SK-N-SH treated with all-trans-retinoic acid at 6 μM for 48 hours (cell line): ENCODE results near the gene DXO.
A peak's percentile ranks its signal among the peaks of the same experiment; 100 is the strongest.

Experiments
- ATAC-seq: fragments of 200-7000 bp; cut with Tn5 transposase; 3 replicates; pipeline ENCODE4 v1.9.1; 2020; ENCODE audit warnings: mild to moderate bottlenecking, moderate library complexity
- ARNTL ChIP-seq: fragments of 450-650 bp; formaldehyde crosslinking; IDR thresholded peaks from 2 replicates; pipeline ENCODE4 v1.5.0; 2020; ENCODE audit warnings: low read depth, mild to moderate bottlenecking, moderate library complexity, borderline replicate concordance
- ESRRG ChIP-seq: fragments of 250-450 bp; sonication (Bioruptor Pico); IDR thresholded peaks from 2 replicates; pipeline ENCODE4 v1.6.1; 2021; ENCODE audit warnings: mild to moderate bottlenecking
- ISL1 ChIP-seq: fragments of 250-450 bp; sonication (Bioruptor Pico); IDR thresholded peaks from 2 replicates; pipeline ENCODE4 v2.1.2; 2022; ENCODE audit warnings: mild to moderate bottlenecking, moderate library complexity
- PPARA ChIP-seq: fragments of 250-450 bp; sonication (Bioruptor Pico); IDR thresholded peaks from 2 replicates; pipeline ENCODE4 v1.5.0; 2020; ENCODE audit warnings: mild to moderate bottlenecking, borderline replicate concordance
- SNAI2 ChIP-seq: fragments of 250-450 bp; sonication (Bioruptor Pico); IDR thresholded peaks from 2 replicates; pipeline ENCODE4 v1.5.0; 2020; ENCODE audit warnings: mild to moderate bottlenecking, moderate library complexity
- TCF4 ChIP-seq: fragments of 250-450 bp; sonication (Bioruptor Pico); IDR thresholded peaks from 2 replicates; pipeline ENCODE4 v1.8.0; 2021; ENCODE audit warnings: mild to moderate bottlenecking, moderate library complexity, borderline replicate concordance
- TOX ChIP-seq: fragments of 250-450 bp; sonication (Bioruptor Pico); IDR thresholded peaks from 2 replicates; pipeline ENCODE4 v1.8.0; 2021; ENCODE audit warnings: mild to moderate bottlenecking, moderate library complexity, borderline replicate concordance
- ZC3H10 ChIP-seq: fragments of 250-450 bp; sonication (Bioruptor Pico); IDR thresholded peaks from 2 replicates; pipeline ENCODE4 v1.5.1; 2021; ENCODE audit warnings: mild to moderate bottlenecking, moderate library complexity
- ZFP30 ChIP-seq: fragments of 450-650 bp; formaldehyde crosslinking; IDR thresholded peaks from 2 replicates; pipeline ENCODE4 v1.5.0; 2022; ENCODE audit warnings: mild to moderate bottlenecking, moderate library complexity
- ZNF565 ChIP-seq: fragments of 450-650 bp; formaldehyde crosslinking; conservative IDR thresholded peaks from 2 replicates; pipeline ENCODE4 v1.5.0; 2020; ENCODE audit warnings: low read depth, mild to moderate bottlenecking, moderate library complexity
- ZNF70 ChIP-seq: fragments of 450-650 bp; formaldehyde crosslinking; IDR thresholded peaks from 2 replicates; pipeline ENCODE4 v1.5.0; 2020; ENCODE audit warnings: mild to moderate bottlenecking, moderate library complexity
- ZNF8 ChIP-seq: fragments of 450-650 bp; formaldehyde crosslinking; IDR thresholded peaks from 2 replicates; pipeline ENCODE4 v1.5.0; 2020; ENCODE audit warnings: mild to moderate bottlenecking, moderate library complexity
- TF ChIP-seq, protein P1 (sequence below): fragments of 250-450 bp; sonication (Bioruptor Pico); IDR thresholded peaks from 2 replicates; pipeline ENCODE4 v1.8.0; 2020; ENCODE audit warnings: mild to moderate bottlenecking, moderate library complexity, borderline replicate concordance
- TF ChIP-seq, protein P2 (sequence below): fragments of 250-450 bp; sonication (Bioruptor Pico); IDR thresholded peaks from 2 replicates; pipeline ENCODE4 v1.5.1; 2020; ENCODE audit warnings: low read depth, mild to moderate bottlenecking, moderate library complexity
- TF ChIP-seq, protein P3 (sequence below): fragments of 250-450 bp; sonication (Bioruptor Pico); IDR thresholded peaks from 2 replicates; pipeline ENCODE4 v1.8.0; 2021; ENCODE audit warnings: low read depth, mild to moderate bottlenecking, moderate library complexity, borderline replicate concordance
- TF ChIP-seq, protein P4 (sequence below): fragments of 250-450 bp; sonication (Bioruptor Pico); IDR thresholded peaks from 2 replicates; pipeline ENCODE4 v1.5.0; 2020; ENCODE audit warnings: mild to moderate bottlenecking, moderate library complexity

The DXO gene

DNA sequence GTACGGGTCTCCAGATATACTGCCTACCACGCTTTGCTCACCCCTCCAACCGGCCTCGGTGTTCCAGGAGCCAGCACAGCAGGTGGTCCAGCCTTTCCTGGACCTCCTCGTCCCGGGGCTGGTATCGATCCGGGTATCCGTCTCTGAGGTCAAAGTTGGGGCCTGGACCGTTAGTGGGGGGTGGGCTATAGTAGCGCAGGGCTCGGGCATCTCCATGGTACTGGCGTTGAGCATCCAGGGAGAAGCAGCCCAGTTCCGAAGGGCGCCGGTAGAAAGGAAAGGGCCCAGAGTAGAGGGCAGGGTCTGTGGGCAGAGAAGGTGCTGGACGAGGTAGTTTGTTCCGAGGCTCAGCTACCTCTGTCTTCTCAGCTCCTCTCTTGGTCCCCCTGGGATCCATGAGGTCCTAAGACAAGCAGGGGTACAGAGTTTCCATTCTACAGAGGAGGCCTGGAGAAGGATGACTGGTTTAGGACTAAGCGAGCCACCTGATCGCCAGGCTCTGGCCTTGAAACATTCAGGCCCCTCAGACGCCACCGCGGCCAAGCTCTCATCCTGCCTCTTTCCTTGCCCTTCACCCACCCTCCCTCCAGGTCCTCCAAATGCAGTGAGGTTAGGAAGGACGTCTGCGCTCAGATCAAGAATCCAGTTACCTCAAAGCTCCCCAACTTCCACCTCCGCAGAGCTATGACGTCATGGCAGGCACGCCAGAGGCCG lies 502 bp downstream of the DXO start (continued):
- TF ChIP-seq, protein P1, sequence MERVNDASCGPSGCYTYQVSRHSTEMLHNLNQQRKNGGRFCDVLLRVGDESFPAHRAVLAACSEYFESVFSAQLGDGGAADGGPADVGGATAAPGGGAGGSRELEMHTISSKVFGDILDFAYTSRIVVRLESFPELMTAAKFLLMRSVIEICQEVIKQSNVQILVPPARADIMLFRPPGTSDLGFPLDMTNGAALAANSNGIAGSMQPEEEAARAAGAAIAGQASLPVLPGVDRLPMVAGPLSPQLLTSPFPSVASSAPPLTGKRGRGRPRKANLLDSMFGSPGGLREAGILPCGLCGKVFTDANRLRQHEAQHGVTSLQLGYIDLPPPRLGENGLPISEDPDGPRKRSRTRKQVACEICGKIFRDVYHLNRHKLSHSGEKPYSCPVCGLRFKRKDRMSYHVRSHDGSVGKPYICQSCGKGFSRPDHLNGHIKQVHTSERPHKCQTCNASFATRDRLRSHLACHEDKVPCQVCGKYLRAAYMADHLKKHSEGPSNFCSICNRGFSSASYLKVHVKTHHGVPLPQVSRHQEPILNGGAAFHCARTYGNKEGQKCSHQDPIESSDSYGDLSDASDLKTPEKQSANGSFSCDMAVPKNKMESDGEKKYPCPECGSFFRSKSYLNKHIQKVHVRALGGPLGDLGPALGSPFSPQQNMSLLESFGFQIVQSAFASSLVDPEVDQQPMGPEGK (CRISPR knock-in tag) = no peak
- no peak for TF ChIP-seq ESRRG (CRISPR knock-in tag)
- TF ChIP-seq, all 23 proteins: peak for 6

DNA sequence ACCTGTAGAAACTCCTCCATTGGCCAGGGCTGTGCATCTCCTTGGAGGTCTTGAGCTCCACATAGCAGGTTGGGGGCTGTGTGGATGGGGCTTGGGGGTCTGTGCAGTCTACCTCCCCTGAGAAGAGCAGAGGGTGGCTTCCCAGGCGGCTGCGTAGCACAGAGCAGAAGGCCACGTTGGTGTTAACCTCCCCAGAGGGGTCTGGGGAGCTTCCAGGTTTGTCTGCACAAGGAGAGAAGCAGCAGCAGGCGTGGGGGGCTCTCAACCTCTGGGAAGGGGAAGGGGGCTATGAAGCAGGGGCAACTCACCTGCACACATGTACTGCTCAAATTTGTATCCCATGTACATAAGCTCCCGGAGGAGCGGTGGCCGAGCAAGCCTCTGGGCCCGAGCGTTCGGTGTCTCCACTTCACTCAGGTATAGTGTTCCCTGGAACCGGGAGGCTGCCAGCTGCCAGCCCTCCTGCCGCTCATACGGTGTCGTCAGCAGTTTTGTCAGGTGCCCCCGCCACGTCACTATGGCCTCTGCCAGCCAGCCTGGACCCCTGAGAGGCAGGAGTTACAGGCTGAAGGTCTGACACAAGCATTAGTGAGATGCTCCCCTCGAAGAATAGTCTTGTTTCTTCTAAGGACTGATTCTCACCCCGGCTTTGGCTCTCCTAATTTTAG lies 1.2 kb downstream of the DXO start:
- ATAC-seq = peak; percentile 3; the same call in 2 of the 3 replicates
- TF ChIP-seq ARNTL = no peak

DNA sequence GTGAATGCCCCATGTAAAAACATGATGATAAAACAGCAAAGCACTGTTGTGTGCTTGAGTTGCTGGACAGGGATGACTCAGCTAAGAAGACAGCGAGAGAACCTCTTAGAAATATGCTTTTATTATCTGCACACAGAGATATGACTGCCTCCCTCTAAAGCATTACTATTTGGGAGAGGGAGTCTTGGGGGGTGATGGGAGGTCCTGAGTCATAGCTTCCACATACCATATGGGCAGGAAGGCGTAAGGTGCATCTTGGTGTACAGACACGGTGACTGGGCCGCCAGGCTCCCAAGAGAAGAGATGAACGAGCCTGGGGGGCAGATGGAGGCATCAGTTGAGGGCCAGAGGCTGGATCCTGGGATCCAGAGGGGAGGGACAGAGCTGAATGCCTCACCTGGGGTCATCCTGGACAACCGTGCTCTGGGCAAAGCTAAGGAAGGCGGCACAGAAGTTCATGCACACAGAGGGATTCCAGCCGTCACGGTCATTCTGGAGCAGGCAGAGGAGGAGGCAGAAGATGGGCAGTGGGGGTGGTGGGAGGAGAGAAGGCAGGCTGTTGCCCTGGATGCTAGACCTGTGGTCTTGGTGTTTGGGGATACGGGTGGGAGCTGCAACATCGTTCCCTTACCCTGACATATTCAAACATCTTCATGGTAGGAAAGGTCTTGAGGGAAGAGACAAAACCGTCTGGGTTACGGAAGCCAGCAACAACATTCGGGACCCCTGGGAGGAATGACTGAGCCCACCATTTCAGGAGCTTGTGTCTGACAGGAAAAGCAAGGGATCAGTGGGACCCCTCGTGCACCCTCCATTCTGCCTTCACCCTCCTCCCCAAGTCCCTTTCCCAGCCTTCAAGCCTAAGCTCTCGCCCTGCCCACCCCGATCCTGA lies 2.0 kb downstream of the DXO start:
- TF ChIP-seq ZNF70 (CRISPR knock-in tag) = no peak
- TF ChIP-seq, protein P2, sequence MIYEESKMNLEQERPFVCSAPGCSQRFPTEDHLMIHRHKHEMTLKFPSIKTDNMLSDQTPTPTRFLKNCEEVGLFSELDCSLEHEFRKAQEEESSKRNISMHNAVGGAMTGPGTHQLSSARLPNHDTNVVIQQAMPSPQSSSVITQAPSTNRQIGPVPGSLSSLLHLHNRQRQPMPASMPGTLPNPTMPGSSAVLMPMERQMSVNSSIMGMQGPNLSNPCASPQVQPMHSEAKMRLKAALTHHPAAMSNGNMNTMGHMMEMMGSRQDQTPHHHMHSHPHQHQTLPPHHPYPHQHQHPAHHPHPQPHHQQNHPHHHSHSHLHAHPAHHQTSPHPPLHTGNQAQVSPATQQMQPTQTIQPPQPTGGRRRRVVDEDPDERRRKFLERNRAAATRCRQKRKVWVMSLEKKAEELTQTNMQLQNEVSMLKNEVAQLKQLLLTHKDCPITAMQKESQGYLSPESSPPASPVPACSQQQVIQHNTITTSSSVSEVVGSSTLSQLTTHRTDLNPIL (CRISPR knock-in tag) = no peak
- TF ChIP-seq ARNTL = no peak
- TF ChIP-seq ZNF565 (CRISPR knock-in tag) = no peak
- TF ChIP-seq, protein P3, sequence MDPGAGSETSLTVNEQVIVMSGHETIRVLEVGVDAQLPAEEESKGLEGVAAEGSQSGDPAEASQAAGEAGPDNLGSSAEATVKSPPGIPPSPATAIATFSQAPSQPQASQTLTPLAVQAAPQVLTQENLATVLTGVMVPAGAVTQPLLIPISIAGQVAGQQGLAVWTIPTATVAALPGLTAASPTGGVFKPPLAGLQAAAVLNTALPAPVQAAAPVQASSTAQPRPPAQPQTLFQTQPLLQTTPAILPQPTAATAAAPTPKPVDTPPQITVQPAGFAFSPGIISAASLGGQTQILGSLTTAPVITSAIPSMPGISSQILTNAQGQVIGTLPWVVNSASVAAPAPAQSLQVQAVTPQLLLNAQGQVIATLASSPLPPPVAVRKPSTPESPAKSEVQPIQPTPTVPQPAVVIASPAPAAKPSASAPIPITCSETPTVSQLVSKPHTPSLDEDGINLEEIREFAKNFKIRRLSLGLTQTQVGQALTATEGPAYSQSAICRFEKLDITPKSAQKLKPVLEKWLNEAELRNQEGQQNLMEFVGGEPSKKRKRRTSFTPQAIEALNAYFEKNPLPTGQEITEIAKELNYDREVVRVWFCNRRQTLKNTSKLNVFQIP (CRISPR knock-in tag) = no peak
- TF ChIP-seq ZC3H10 (CRISPR knock-in tag) = no peak
- no peak for TF ChIP-seq ISL1 (CRISPR knock-in tag)
- TF ChIP-seq, protein P4, sequence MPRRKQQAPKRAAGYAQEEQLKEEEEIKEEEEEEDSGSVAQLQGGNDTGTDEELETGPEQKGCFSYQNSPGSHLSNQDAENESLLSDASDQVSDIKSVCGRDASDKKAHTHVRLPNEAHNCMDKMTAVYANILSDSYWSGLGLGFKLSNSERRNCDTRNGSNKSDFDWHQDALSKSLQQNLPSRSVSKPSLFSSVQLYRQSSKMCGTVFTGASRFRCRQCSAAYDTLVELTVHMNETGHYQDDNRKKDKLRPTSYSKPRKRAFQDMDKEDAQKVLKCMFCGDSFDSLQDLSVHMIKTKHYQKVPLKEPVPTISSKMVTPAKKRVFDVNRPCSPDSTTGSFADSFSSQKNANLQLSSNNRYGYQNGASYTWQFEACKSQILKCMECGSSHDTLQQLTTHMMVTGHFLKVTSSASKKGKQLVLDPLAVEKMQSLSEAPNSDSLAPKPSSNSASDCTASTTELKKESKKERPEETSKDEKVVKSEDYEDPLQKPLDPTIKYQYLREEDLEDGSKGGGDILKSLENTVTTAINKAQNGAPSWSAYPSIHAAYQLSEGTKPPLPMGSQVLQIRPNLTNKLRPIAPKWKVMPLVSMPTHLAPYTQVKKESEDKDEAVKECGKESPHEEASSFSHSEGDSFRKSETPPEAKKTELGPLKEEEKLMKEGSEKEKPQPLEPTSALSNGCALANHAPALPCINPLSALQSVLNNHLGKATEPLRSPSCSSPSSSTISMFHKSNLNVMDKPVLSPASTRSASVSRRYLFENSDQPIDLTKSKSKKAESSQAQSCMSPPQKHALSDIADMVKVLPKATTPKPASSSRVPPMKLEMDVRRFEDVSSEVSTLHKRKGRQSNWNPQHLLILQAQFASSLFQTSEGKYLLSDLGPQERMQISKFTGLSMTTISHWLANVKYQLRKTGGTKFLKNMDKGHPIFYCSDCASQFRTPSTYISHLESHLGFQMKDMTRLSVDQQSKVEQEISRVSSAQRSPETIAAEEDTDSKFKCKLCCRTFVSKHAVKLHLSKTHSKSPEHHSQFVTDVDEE (CRISPR knock-in tag) = no peak
- no peak for TF ChIP-seq TOX (CRISPR knock-in tag)
- no peak for TF ChIP-seq ZNF8 (CRISPR knock-in tag)
- TF ChIP-seq SNAI2 (CRISPR knock-in tag) = no peak
- TF ChIP-seq PPARA (CRISPR knock-in tag) = no peak
- no peak for TF ChIP-seq TCF4 (CRISPR knock-in tag)
- ATAC-seq = no peak

DNA sequence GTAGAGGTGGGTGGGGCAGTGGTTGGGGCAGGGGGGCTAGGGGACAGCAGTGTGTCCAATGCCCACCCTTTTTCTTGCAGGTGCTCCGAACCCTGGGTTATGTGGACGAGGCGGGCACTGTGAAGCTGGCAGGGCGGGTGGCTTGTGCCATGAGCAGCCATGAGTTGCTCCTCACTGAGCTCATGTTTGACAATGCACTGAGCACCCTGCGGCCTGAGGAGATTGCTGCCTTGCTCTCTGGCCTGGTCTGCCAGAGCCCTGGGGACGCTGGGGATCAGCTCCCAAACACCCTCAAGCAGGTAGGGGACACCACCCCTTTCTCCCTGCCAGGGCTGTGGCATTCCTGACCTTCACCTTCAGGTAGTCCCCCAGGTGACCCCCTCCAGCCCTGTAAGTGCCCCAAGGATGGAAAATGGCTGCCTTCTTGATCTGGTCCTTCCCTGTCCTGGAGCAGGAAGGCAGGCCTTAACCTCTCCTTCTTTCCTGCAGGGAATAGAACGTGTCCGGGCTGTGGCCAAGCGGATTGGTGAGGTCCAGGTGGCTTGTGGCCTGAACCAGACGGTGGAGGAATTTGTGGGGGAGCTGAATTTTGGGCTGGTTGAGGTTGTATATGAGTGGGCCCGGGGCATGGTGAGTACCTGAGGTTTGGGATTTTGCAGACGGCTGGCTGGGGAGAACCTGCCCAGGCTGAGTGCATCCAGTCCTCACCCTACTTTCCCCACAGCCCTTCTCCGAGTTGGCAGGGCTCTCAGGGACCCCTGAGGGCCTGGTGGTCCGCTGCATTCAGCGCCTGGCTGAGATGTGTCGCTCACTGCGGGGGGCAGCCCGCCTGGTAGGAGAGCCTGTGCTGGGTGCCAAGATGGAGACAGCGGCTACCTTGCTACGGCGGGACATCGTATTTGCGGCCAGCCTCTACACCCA lies 2.9 kb downstream of the DXO start:
- no peak for TF ChIP-seq ZFP30 (CRISPR knock-in tag)
- no peak for TF ChIP-seq SNAI2 (CRISPR knock-in tag)
- TF ChIP-seq, protein P2 (CRISPR knock-in tag) = no peak
- TF ChIP-seq, protein P3 (CRISPR knock-in tag) = no peak
- TF ChIP-seq ZNF8 (CRISPR knock-in tag) = no peak
- no peak for ATAC-seq
